GM18511 (cell line): ENCODE data around the gene SLC10A1.

ENCODE experiments used
- ATAC-seq: cut with Tn5 transposase; IDR thresholded peaks from one replicate; pipeline ENCODE4 v1.9.1; 2021; ENCODE audit warnings: mild to moderate bottlenecking, moderate library complexity; ENCODE audit not compliant: unreplicated experiment

SLC10A1 gene

GRCh38 chr14:69726761-69727511 is 70.1 kb downstream of the SLC10A1 start:
- ATAC-seq: peak; percentile 88
